Measurements from ENCODE around the gene FUCA1. TPM values are rescaled to one million over a fixed set of nuclear protein-coding genes. Genes with fewer than 3 reads are reported as not detected.
"Not testable (repeated sequence)": the region's sequence is repeated elsewhere in the genome, so short reads cannot be mapped to it uniquely, and the experiment has no call there.

Gene FUCA1
- total RNA-seq, 1 donor from 2014 or later: 11.4 TPM

- peaks cover 73% of the 10 kb centered on the region for H3K36me3 ChIP-seq
- H3K27ac ChIP-seq (replicated peaks): no peak overlapping the region
- peaks cover 27% of the 10 kb centered on the region for H3K4me1 ChIP-seq
- no peaks in the 10 kb centered on the region for H3K9me3 ChIP-seq (replicated peaks)
- TF ChIP-seq CTCF (IDR thresholded peaks at IDR 0.05; ENCODE audit: borderline replicate concordance): no peak
- intact Hi-C loops (cut with micrococcal nuclease): no loop called here
- no peak overlapping the region for H3K4me3 ChIP-seq
- H3K27me3 ChIP-seq (ENCODE audit: low read depth): no peaks in the 10 kb centered on the region
- DNase-seq: no peak
Observed at GRCh38 chr1:23862640-23863039, 5.5 kb downstream of the FUCA1 start.

DNA sequence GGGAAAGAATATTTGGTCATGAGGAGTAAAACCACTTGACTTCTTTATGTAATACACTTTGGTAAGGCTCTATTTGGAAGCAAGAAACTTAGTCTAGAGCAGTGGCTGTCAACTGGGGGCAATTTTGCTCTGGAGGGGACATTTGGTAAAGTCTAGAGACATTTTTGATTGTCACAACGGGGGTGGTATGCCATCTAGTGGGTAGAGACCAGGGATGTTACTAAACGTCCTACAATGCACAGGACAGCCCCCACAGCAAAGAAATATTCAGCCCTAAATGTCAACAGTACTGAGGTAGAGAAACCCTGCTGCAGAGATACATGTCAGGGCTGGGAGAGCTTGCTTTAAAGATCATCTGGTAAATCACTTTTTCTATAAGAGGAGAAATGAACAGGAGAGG is 13.5 kb downstream of the FUCA1 start:
- intact Hi-C loops (cut with micrococcal nuclease): no loop called here
- no peak for DNase-seq
- H3K27me3 ChIP-seq (ENCODE audit: low read depth): no peaks in the 10 kb centered on the region
- peak; percentile 49 for TF ChIP-seq CTCF (IDR thresholded peaks at IDR 0.05; ENCODE audit: borderline replicate concordance)
- no peak overlapping the region for H3K4me3 ChIP-seq
- no peak overlapping the region for H3K27ac ChIP-seq (replicated peaks)
- H3K9me3 ChIP-seq (replicated peaks): no peaks in the 10 kb centered on the region
- peaks cover 40% of the 10 kb centered on the region for H3K36me3 ChIP-seq
- H3K4me1 ChIP-seq: peaks cover 8% of the 10 kb centered on the region

DNA sequence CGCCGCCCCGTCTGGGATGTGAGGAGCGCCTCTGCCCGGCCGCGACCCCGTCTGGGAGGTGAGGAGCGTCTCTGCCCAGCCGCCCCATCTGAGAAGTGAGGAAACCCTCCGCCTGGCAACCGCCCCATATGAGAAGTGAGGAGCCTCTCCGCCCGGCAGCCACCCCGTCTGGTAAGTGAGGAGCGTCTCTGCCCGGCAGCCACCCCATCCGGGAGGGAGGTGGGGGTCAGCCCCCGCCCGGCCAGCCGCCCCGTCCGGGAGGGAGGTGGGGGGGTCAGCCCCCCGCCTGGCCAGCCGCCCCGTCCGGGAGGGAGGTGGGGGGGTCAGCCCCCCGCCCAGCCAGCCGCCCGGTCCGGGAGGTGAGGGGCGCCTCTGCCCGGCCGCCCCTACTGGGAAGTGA is 15.0 kb downstream of the FUCA1 start:
- DNase-seq; H3K27me3 ChIP-seq (ENCODE audit: low read depth); H3K9me3 ChIP-seq (replicated peaks); intact Hi-C loops (cut with micrococcal nuclease); H3K4me3 ChIP-seq; H3K27ac ChIP-seq (replicated peaks): not testable (repeated sequence)
- H3K4me1 ChIP-seq: peaks cover 19% of the 10 kb centered on the region
- peaks cover 32% of the 10 kb centered on the region for H3K36me3 ChIP-seq

DNA sequence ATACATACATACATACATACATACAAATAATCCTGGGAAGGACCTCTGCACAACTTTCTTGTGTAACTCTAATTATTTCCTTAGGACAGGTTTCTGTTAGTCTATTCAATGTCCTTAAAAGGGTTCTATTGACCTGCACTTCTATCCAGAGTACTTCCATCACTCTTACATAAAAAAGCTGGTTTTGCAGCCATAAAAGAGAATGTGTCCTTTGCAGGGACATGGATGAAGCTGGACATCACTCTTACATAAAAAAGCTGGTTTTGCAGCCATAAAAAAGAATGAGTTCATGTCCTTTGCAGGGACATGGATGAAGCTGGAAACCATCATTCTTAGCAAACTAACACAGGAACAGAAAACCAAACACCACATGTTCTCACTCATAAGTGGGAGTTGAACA is 16.7 kb downstream of the FUCA1 start:
- H3K27ac ChIP-seq (replicated peaks); H3K4me3 ChIP-seq; DNase-seq; H3K9me3 ChIP-seq (replicated peaks); intact Hi-C loops (cut with micrococcal nuclease); H3K27me3 ChIP-seq (ENCODE audit: low read depth): not testable (repeated sequence)
- Histone ChIP-seq H3K4me1 (peaks cover 25% of the 10 kb centered on the region), H3K36me3 (peaks cover 31% of the 10 kb centered on the region)

DNA sequence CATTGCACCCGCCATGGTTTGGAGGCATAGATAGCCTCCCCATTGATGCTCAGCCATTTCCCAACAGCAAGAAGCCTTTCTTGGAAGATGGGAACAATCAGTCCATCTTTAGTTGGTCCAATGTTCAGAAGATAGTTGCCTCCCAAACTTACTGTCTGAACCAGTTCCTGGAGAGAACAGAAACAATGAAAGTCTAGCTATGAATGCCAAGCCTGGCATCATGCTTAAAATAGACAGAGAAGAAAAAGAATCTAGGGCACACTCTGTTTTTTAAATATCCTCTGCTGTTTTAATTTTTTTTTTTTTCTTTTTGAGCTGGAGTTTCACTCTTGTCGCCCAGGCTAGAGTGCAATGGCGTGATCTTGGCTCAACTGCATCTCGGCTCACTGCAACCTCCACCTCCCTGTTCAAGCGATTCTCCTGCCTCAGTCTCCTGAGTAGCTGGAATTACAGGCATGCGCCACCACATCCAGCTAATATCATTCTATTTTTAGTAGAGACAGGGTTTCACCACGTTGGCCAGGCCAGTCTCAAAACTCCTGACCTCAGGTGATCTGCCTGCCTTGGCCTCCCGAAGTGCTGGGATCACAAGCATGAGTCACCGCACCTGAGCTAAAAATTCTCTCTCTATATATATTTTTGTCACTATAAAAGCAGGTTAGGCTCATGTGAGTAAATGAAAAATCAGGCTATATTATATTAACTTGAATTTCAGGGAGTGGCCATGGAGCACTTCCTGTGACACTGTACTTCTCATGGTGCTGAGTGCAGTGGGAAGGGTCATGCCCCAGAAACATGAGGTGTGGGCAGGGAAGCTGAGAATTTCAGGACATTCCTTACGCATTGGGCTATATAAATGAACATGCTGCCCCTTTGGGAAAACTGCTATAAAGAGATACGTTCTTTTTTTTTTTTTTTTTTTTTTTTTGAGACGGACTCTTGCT is 19.1 kb downstream of the FUCA1 start:
- H3K4me3 ChIP-seq: peak overlapping the region; percentile 4
- no peak for DNase-seq
- H3K9me3 ChIP-seq (replicated peaks): peaks cover 7% of the 10 kb centered on the region
- TF ChIP-seq CTCF (IDR thresholded peaks at IDR 0.05; ENCODE audit: borderline replicate concordance): no peak
- no peaks in the 10 kb centered on the region for H3K27me3 ChIP-seq (ENCODE audit: low read depth)
- H3K36me3 ChIP-seq: peaks cover 46% of the 10 kb centered on the region
- peaks cover 21% of the 10 kb centered on the region for H3K4me1 ChIP-seq
- H3K27ac ChIP-seq (replicated peaks): peak overlapping the region; percentile 85
- intact Hi-C loops (cut with micrococcal nuclease): no loop called here

GRCh38 chr1:23847482-23848095 is 20.5 kb downstream of the FUCA1 start:
- H3K27ac ChIP-seq (replicated peaks); H3K9me3 ChIP-seq (replicated peaks); DNase-seq; intact Hi-C loops (cut with micrococcal nuclease); H3K27me3 ChIP-seq (ENCODE audit: low read depth); H3K4me3 ChIP-seq: not testable (repeated sequence)
- H3K4me1 ChIP-seq: peaks cover 21% of the 10 kb centered on the region
- peaks cover 46% of the 10 kb centered on the region for H3K36me3 ChIP-seq

GRCh38 chr1:23845163-23845562 is 22.9 kb downstream of the FUCA1 start:
- Histone ChIP-seq H3K36me3 (peaks cover 42% of the 10 kb centered on the region), H3K4me3 (no peak overlapping the region), H3K27ac (replicated peaks) (no peak overlapping the region), H3K9me3 (replicated peaks) (peaks cover 7% of the 10 kb centered on the region), H3K4me1 (peaks cover 21% of the 10 kb centered on the region), H3K27me3 (ENCODE audit: low read depth) (no peaks in the 10 kb centered on the region)
- intact Hi-C loops (cut with micrococcal nuclease): no loop called here
- DNase-seq: no peak
- no peak for TF ChIP-seq CTCF (IDR thresholded peaks at IDR 0.05; ENCODE audit: borderline replicate concordance)
